OCI-LY3 (cell line): Measurements from ENCODE around the gene MED23.
A peak's percentile ranks its signal among the peaks of the same experiment; 100 is the strongest.
"Not testable (repeated sequence)": the region's sequence is repeated elsewhere in the genome, so short reads cannot be mapped to it uniquely, and the experiment has no call there.

ENCODE experiments used
- H2AFZ ChIP-seq: fragments of 200-600, 300-600 bp; shearing (Covaris generic); 2 replicates; pipeline ENCODE4 v1.6.0; 2014; ENCODE audit warnings: antibody characterized with exemption, low read depth, low read length
- H3K27ac ChIP-seq: fragments of 200-600, 300-600 bp; sonication (generic); 2 replicates; pipeline ENCODE4 v1.5.1; 2014; ENCODE audit warnings: mild to moderate bottlenecking, low read length, moderate library complexity, mixed read lengths
- H3K27me3 ChIP-seq: fragments of 200-600, 300-600 bp; sonication (generic); 2 replicates; pipeline ENCODE4 v1.6.1; 2014; ENCODE audit warnings: low read depth, low read length, mixed read lengths
- H3K36me3 ChIP-seq: fragments of 200-600, 300-600 bp; sonication (generic); replicated peaks from 2 replicates; pipeline ENCODE3; 2014; ENCODE audit warnings: low read depth, low read length, mixed read lengths
- H3K4me1 ChIP-seq: fragments of 300-600, 200-600 bp; sonication (generic); 2 replicates; pipeline ENCODE4 v1.6.1; 2014; ENCODE audit warnings: low read length, mixed read lengths
- H3K4me2 ChIP-seq: fragments of 200-600, 300-600 bp; sonication (generic); 2 replicates; pipeline ENCODE4 v1.6.1; 2014; ENCODE audit warnings: low read length, mixed read lengths
- H3K4me3 ChIP-seq: fragments of 300-600, 200-600 bp; sonication (generic); 2 replicates; pipeline ENCODE4 v1.5.1; 2014; ENCODE audit warnings: antibody characterized with exemption, mild to moderate bottlenecking, low read length, moderate library complexity
- H3K79me2 ChIP-seq: fragments of 300-600, 200-600 bp; shearing (Covaris generic); 2 replicates; pipeline ENCODE4 v1.6.1; 2014; ENCODE audit warnings: mild to moderate bottlenecking, low read length, mixed read lengths
- H3K9ac ChIP-seq: fragments of 300-600, 200-600 bp; shearing (Covaris generic); 2 replicates; pipeline ENCODE4 v1.6.0; 2014; ENCODE audit warnings: mild to moderate bottlenecking, low read length, moderate library complexity
- H3K9me3 ChIP-seq: fragments of 200-600, 300-600 bp; shearing (Covaris generic); 2 replicates; pipeline ENCODE4 v1.6.1; 2014; ENCODE audit warnings: low read length, mixed read lengths; ENCODE audit not compliant: insufficient read depth
- H4K20me1 ChIP-seq: fragments of 200-600, 300-600 bp; sonication (generic); 2 replicates; pipeline ENCODE4 v1.6.1; 2016; ENCODE audit warnings: low read length, mixed read lengths; ENCODE audit not compliant: insufficient read depth
- CTCF ChIP-seq: fragments of 200-600, 300-600 bp; sonication (generic); IDR thresholded peaks from 2 replicates; pipeline ENCODE4 v1.5.1; 2014; ENCODE audit warnings: antibody characterized with exemption, low read length, low read depth
- EZH2phosphoT487 ChIP-seq: fragments of 200-600 bp; shearing (Covaris generic); IDR thresholded peaks from 2 replicates; pipeline ENCODE4 v1.6.1; 2018; ENCODE audit warnings: antibody characterized with exemption, mixed run types, low read depth

The MED23 gene

GRCh38 chr6:131547488-131547887 is 80.6 kb downstream of the MED23 start:
- Histone ChIP-seq H3K9ac (no peak overlapping the region), H3K36me3 (no peaks in the 10 kb centered on the region), H4K20me1 (no peaks in the 10 kb centered on the region), H3K4me2 (no peak overlapping the region), H3K9me3 (no peaks in the 10 kb centered on the region), H3K4me1 (no peaks in the 10 kb centered on the region), H3K27ac (no peak overlapping the region), H3K4me3 (no peak overlapping the region), H2AFZ (no peak overlapping the region), H3K79me2 (no peaks in the 10 kb centered on the region), H3K27me3 (no peaks in the 10 kb centered on the region)
- TF ChIP-seq CTCF (no peak), EZH2phosphoT487 (no peak)

- no peaks in the 10 kb centered on the region for H3K4me1 ChIP-seq
- H2AFZ ChIP-seq = no peak overlapping the region
- no peaks in the 10 kb centered on the region for H3K9me3 ChIP-seq
- H3K4me2 ChIP-seq = no peak overlapping the region
- no peak overlapping the region for H3K9ac ChIP-seq
- no peaks in the 10 kb centered on the region for H3K36me3 ChIP-seq
- H3K4me3 ChIP-seq = no peak overlapping the region
- no peaks in the 10 kb centered on the region for H4K20me1 ChIP-seq
- no peak for TF ChIP-seq EZH2phosphoT487
- TF ChIP-seq CTCF = no peak
- H3K27ac ChIP-seq = no peak overlapping the region
- H3K27me3 ChIP-seq = no peaks in the 10 kb centered on the region
- no peaks in the 10 kb centered on the region for H3K79me2 ChIP-seq
These were observed 82.7 kb downstream of the MED23 start for GRCh38 chr6:131545317-131545716.

- not testable (repeated sequence) for H2AFZ ChIP-seq, H3K27ac ChIP-seq, H3K27me3 ChIP-seq, H3K4me1 ChIP-seq, H3K9me3 ChIP-seq, H3K36me3 ChIP-seq, H4K20me1 ChIP-seq, H3K4me3 ChIP-seq, H3K79me2 ChIP-seq, H3K9ac ChIP-seq, H3K4me2 ChIP-seq
These were observed 89.4 kb downstream of the MED23 start for GRCh38 chr6:131538615-131539014.

GRCh38 chr6:131532580-131533039 is 95.4 kb downstream of the MED23 start:
- Histone ChIP-seq H3K9me3 (no peaks in the 10 kb centered on the region), H3K27me3 (no peaks in the 10 kb centered on the region), H3K9ac (no peak overlapping the region), H4K20me1 (no peaks in the 10 kb centered on the region), H3K4me3 (peak overlapping the region; percentile 10; the same call in 1 of the 2 replicates), H3K4me1 (peaks cover 13% of the 10 kb centered on the region), H3K27ac (no peak overlapping the region), H3K79me2 (no peaks in the 10 kb centered on the region), H3K4me2 (peak overlapping the region; percentile 51), H3K36me3 (no peaks in the 10 kb centered on the region), H2AFZ (no peak overlapping the region)
- no peak for TF ChIP-seq EZH2phosphoT487
- TF ChIP-seq CTCF = no peak

GRCh38 chr6:131531681-131532080 is 96.4 kb downstream of the MED23 start:
- not testable (repeated sequence) for H3K27me3 ChIP-seq, H2AFZ ChIP-seq, H3K27ac ChIP-seq, H3K4me2 ChIP-seq, H3K36me3 ChIP-seq, H3K9me3 ChIP-seq, H3K9ac ChIP-seq, H3K79me2 ChIP-seq, H4K20me1 ChIP-seq, H3K4me3 ChIP-seq
- H3K4me1 ChIP-seq = peaks cover 13% of the 10 kb centered on the region

- H3K4me1 ChIP-seq = peaks cover 13% of the 10 kb centered on the region
- not testable (repeated sequence) for H3K27me3 ChIP-seq, H3K36me3 ChIP-seq, H3K79me2 ChIP-seq, H3K9me3 ChIP-seq, H3K4me2 ChIP-seq, H3K27ac ChIP-seq, H4K20me1 ChIP-seq, H3K4me3 ChIP-seq, H2AFZ ChIP-seq, H3K9ac ChIP-seq
These were observed 97.1 kb downstream of the MED23 start for GRCh38 chr6:131530936-131531335.
